Tibial nerve (tissue), 4 donors: ENCODE data around the gene SPATA21. TPM values are rescaled to one million over a fixed set of nuclear protein-coding genes. Genes with fewer than 3 reads are reported as not detected.
"Not testable (repeated sequence)": the region's sequence is repeated elsewhere in the genome, so short reads cannot be mapped to it uniquely, and the experiment has no call there.

Experiments
- DNase-seq, 2 donors: peaks; one replicate each; pipeline ENCODE4 v3.0.0-alpha.2; 2019; ENCODE audit warnings: low spot score in 2 of 2
- H3K27ac ChIP-seq, 4 donors: fragments of 200-600 bp; sonication (generic) in 3 of 4; one replicate each; pipeline ENCODE4 v1.5.1; 2017 to 2019; ENCODE audit warnings: mild to moderate bottlenecking in 1 of 4
- H3K27me3 ChIP-seq, 2 donors: fragments of 200-600 bp; sonication (generic) in 1 of 2; one replicate each; pipeline versions ENCODE4 v1.5.1 to v1.6.0; 2017 to 2019
- H3K36me3 ChIP-seq, 3 donors: fragments of 200-600 bp; sonication (generic); one replicate each; pipeline ENCODE4 v1.5.1; 2018 to 2019
- H3K4me1 ChIP-seq, 4 donors: fragments of 200-600 bp; sonication (generic) in 3 of 4; one replicate each; pipeline ENCODE4 v1.5.1; 2017 to 2019
- H3K4me3 ChIP-seq, 4 donors: fragments of 200-600 bp; sonication (generic) in 3 of 4; one replicate each; pipeline ENCODE4 v1.5.1; 2017 to 2019; ENCODE audit warnings: mild to moderate bottlenecking in 1 of 4, moderate library complexity in 1 of 4
- H3K9me3 ChIP-seq, 4 donors: fragments of 200-600 bp; sonication (generic) in 3 of 4; one replicate each; pipeline ENCODE4 v1.5.1; 2017 to 2019
- EP300 ChIP-seq, 2 donors: sonication (generic); formaldehyde crosslinking; IDR thresholded peaks; one replicate each; pipeline ENCODE4 v1.6.1; 2017; ENCODE audit warnings: antibody characterized with exemption in 2 of 2, mild to moderate bottlenecking in 1 of 2
- POLR2A ChIP-seq, 2 donors: fragments of 450-650 bp; IDR thresholded peaks; one replicate each; pipeline ENCODE4 v1.6.1; 2017; ENCODE audit warnings: antibody characterized with exemption in 2 of 2, mild to moderate bottlenecking in 2 of 2, moderate library complexity in 2 of 2
- WGBS, 2 donors: methylation state at CpG; one replicate each; pipeline ENCODE4 v1.1.5; 2018; 5-methylcytosine and 5-hydroxymethylcytosine counted together
- total RNA-seq, 4 donors: library from RNA; depleted of rRNA; stranded (reverse); fragments of >200 nt; gene quantifications; one replicate each; pipeline ENCODE4 v1.1.0, GENCODE V29; 2016
- TF ChIP-seq, protein P1 (sequence below), 5 experiments: fragments of 200-600 bp in 3 of 5; fragments of 450-650 bp in 2 of 5; sonication (generic) in 3 of 5; IDR thresholded peaks; one replicate each; pipeline ENCODE4 v1.5.1; 2016 to 2019; ENCODE audit warnings: antibody characterized with exemption in 5 of 5, mild to moderate bottlenecking in 3 of 5, moderate library complexity in 2 of 5

SPATA21 gene
- total RNA-seq, 4 donors from 2014 or later, result not detected

DNA sequence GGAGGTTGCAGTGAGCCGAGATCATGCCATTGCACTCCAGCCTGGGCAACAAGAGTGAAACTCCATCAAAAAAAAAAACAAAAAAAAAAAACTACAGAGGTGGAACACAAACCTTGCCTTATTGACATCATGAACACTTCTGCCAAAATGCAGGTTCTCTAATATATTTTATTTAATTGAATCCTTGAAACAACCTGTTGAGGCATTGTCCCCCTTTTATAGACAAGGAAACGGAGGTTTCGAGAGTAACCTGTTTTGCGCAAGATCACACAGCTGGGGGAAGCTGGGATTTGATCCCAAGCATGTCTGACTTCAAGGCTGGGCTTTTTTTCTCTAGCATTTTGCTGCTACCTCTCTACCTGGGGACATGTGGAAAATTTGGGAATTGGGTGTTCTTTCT lies 67.4 kb downstream of the SPATA21 start:
- Histone ChIP-seq H3K27ac (no peak overlapping the region), H3K36me3 (no peaks in the 10 kb centered on the region), H3K9me3 (no peaks in the 10 kb centered on the region), H3K27me3 (no peaks in the 10 kb centered on the region), H3K4me1 (peaks cover 0 to 70% (median 35%) of the 10 kb centered on the region in 4 donors), H3K4me3 (no peak overlapping the region)
- 89 to 90% methylated on average over 4 of the region's 4 CpGs for WGBS, 2 donors
- TF ChIP-seq POLR2A (IDR thresholded peaks at IDR 0.05) (no peak), EP300 (IDR thresholded peaks at IDR 0.05) (no peak)
- TF ChIP-seq, protein P1, sequence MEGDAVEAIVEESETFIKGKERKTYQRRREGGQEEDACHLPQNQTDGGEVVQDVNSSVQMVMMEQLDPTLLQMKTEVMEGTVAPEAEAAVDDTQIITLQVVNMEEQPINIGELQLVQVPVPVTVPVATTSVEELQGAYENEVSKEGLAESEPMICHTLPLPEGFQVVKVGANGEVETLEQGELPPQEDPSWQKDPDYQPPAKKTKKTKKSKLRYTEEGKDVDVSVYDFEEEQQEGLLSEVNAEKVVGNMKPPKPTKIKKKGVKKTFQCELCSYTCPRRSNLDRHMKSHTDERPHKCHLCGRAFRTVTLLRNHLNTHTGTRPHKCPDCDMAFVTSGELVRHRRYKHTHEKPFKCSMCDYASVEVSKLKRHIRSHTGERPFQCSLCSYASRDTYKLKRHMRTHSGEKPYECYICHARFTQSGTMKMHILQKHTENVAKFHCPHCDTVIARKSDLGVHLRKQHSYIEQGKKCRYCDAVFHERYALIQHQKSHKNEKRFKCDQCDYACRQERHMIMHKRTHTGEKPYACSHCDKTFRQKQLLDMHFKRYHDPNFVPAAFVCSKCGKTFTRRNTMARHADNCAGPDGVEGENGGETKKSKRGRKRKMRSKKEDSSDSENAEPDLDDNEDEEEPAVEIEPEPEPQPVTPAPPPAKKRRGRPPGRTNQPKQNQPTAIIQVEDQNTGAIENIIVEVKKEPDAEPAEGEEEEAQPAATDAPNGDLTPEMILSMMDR (IDR thresholded peaks at IDR 0.05), result no peak
- no peak for DNase-seq

DNA sequence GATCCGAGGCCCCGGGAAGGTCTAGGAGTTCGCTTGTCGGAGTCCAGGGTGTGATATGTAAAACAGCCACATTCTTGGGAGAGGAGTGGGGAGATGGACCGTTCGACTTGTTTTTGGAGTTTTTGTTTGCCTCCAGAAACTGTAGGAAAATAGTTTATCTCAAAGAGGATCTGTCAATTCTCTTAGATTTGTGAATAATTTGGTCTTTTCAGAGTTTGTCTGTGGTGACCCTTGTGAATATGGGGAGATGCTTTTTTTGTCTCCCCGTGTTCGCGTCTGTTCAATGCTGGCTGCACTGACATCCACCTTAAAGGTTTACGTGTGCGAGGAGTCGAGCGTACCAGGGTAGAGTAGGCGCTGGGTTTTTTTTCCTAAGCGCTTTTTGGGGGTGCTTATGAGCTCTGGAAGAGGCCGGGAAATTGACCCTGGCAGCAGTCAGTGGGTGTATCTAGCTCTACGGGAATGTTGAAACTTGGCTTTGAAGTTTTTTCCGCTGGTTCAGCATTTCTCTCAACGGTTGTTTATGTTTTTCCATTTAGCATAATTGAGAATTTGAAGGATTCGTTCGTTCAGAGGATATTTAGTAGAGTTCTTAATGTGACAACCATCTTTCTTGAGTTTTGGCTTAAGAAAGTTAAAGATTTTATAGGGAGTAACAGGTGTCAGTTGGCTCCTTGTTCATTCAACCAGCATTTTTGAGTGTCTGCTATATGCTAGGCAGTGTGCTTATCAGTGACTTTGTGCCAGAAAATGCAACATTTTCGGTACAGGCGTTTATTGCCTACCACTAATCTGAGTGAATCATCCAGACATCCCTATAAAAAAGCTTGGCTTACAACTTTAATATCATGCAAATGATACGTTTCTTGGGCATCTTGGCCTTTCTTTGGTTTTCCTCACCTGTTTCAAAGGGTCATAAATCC lies 69.0 kb downstream of the SPATA21 start:
- no peak for DNase-seq
- H3K9me3 ChIP-seq, result no peaks in the 10 kb centered on the region
- H3K27me3 ChIP-seq, result no peaks in the 10 kb centered on the region
- TF ChIP-seq EP300 (IDR thresholded peaks at IDR 0.05) (no peak), POLR2A (IDR thresholded peaks at IDR 0.05) (no peak)
- TF ChIP-seq, protein P1 (IDR thresholded peaks at IDR 0.05), result no peak
- peaks cover 0 to 59% (median 24%) of the 10 kb centered on the region in 4 donors for H3K4me1 ChIP-seq
- 1 to 2% methylated on average over 24 of the region's 24 CpGs for WGBS, 2 donors
- no peaks in the 10 kb centered on the region for H3K36me3 ChIP-seq
- peak overlapping the region; percentile 95 to 99 (median 98) for H3K27ac ChIP-seq
- H3K4me3 ChIP-seq, result peak overlapping the region; percentile 56 to 79 (median 71)

DNA sequence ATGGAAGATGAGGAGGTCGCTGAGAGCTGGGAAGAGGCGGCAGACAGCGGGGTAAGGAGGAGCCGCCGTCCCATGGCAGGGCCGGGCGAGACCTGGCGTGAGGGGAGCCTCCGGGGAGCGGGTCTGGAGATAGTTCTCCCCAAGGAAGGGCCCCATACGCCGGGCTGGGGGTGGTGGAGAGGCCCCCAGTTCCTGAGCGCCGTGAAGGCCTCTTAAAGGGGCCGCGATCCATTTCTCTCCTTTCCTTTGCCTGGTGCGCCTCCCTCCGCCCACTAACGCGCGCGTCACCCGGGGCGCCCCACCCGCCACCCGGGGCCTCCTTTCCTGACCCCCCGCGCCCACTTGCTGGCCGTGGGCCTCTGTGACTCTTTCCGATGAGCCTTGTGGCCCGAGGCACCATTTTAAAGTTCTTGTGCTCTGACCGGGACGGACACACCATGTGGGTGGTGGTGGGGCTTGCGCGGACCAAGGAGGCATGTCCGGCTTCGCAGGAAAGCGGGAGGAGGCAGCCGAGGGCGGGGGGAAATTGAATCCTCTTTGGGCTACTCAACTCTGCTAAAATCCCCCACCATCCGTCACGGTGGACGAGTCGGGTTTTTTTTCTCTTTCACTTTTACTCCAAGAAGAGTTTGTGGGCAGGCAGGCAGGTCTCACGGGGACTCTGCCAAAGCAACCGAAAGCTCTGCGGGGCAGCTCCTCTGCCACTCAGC lies 69.8 kb downstream of the SPATA21 start:
- Histone ChIP-seq H3K4me1 (peaks cover 0 to 53% (median 18%) of the 10 kb centered on the region in 4 donors), H3K27ac (peak overlapping the region; percentile 95 to 99 (median 98)), H3K36me3 (no peaks in the 10 kb centered on the region), H3K9me3 (no peaks in the 10 kb centered on the region), H3K4me3 (peak overlapping the region; percentile 56 to 79 (median 71)), H3K27me3 (no peaks in the 10 kb centered on the region)
- 0 to 1% methylated on average over 26 to 32 of the region's 47 CpGs for WGBS, 2 donors
- TF ChIP-seq POLR2A (IDR thresholded peaks at IDR 0.05) (peak; percentile 83 to 95), EP300 (IDR thresholded peaks at IDR 0.05) (peak; percentile 28 to 98)
- TF ChIP-seq, protein P1 (IDR thresholded peaks at IDR 0.05), result peak in 2 of 5 experiments; percentile 8 to 49
- peak; percentile 68 to 75 for DNase-seq

DNA sequence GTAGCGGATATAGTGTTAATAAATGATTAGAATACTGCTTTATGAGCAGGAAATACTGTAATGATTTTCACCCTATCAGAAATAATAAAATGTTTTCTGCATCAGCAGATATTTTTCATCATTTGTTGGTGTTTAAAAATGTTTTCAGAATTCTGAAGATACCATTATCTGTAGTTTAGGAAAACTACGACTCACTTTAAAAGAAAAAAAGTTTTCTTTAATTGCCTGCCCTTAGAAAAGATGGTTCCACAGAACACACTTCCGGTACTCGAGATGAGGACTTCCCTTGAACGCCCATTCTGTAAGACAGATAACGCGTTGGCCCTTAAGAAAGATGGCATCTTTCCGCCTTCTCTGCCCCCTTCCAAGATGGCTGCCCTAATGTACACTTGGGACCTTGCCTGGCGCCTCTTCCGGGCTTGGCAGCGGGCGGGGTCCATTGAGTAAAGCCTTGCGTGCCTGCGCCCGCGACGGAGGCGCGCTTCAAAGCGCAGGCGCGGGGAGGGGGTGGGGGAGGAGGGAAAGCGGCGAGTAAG lies 70.4 kb downstream of the SPATA21 start, which contains the start of gene SZRD1:
SZRD1 (plus strand) TSS at position 521 of the 536 bp plus-strand sequence. CDS start 16 bp downstream, outside the sequence.
- TF ChIP-seq POLR2A (IDR thresholded peaks at IDR 0.05), result no peak
- TF ChIP-seq EP300 (IDR thresholded peaks at IDR 0.05), result peak in 1 of 2 donors; percentile 26
- Histone ChIP-seq H3K4me3 (peak within 1 kb of the TSS; percentile 56 to 79 (median 71)), H3K27ac (peak within 1 kb of the TSS; percentile 95 to 99 (median 98)), H3K9me3 (no peaks in the 10 kb centered on the region), H3K36me3 (no peaks in the 10 kb centered on the region), H3K27me3 (no peaks in the 10 kb centered on the region), H3K4me1 (peaks cover 0 to 47% (median 14%) of the 10 kb centered on the region in 4 donors)
- peak; percentile 96 to 97 for DNase-seq
- 4 to 5% methylated on average over 12 to 24 of the region's 24 CpGs for WGBS, 2 donors

DNA sequence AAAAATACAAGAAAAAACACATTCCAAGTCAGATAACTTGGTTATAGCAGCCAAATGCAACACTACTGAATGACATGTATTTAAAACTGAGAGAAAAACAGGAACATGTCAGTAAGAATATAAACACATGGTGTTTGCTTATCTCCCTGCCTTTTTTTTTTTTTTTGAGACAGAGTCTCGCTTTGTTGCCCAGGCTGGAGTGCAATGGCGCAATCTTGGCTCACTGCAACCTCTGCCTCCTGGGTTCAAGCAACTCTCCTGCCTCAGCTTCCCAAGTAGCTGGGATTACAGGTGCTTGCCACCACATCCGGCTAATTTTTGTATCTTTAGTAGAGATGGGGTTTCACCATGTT lies 72.1 kb downstream of the SPATA21 start:
- 78 to 81% methylated on average over 3 of the region's 3 CpGs for WGBS, 2 donors
- not testable (repeated sequence) for H3K27ac ChIP-seq, DNase-seq, H3K27me3 ChIP-seq, H3K9me3 ChIP-seq, H3K4me3 ChIP-seq, H3K36me3 ChIP-seq
- H3K4me1 ChIP-seq, result peaks cover 0 to 32% (median 14%) of the 10 kb centered on the region in 4 donors
